GM19324 (cell line): ENCODE results near the gene SNW1.
"Not testable (repeated sequence)": the region's sequence is repeated elsewhere in the genome, so short reads cannot be mapped to it uniquely, and the experiment has no call there.

Source experiments
- ATAC-seq: cut with Tn5 transposase; IDR thresholded peaks from one replicate; pipeline ENCODE4 v1.9.1; 2021; ENCODE audit warnings: mild to moderate bottlenecking, moderate library complexity; ENCODE audit not compliant: unreplicated experiment, low FRiP score

Gene SNW1

DNA sequence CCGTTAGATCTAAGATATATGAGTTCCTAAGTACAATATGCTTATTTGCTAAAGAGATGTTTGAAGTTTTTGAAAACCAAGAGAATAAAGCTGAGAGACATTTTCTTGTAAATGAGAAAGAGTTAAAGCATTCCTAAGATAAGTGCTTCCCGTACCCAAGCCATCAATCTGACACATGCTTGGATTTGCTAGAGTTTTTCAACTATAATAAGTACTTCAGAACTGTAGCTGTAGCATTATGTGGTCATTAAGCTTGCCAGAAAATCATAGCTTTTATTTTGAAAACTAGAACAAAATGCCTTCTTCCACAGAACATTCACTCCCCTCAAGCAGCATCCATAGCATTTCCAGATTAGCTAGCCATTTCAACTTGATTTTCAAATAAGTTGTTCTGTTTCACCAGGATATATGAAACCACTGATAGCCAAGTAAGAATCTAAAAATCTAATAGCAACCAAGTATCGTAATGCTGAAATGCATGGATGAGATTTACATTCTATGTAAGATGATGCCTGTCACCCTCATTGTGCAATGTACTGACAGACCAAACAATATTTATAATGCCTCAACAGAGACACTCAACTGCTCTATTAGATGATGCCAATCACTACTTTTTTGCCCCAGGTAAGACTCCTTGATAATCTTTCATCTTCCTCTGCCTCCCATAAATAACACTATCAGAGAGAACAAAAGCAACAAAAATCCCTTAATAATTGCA lies 8.0 kb downstream of the SNW1 start:
- no peak for ATAC-seq

DNA sequence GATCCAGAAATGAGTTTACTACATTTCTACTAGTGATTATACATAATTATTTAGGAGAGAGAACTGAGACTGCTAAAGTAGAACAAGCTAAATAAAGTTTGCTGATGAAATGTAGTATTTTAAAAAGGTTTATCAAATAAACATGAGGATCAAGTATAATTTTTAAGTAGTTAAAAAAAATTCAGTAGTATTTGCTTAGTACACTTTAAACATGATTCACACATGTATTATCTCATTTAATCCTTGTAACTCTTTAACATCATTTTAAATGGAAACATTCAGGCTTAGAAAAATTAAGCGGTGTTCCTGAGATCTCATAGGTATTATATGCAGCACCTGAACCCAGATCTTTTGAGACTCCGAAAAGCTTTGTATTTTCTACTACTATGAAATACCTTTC lies 8.7 kb downstream of the SNW1 start:
- no peak for ATAC-seq

- ATAC-seq, result not testable (repeated sequence)
These were observed 13.5 kb downstream of the SNW1 start for GRCh38 chr14:77747425-77747824.

DNA sequence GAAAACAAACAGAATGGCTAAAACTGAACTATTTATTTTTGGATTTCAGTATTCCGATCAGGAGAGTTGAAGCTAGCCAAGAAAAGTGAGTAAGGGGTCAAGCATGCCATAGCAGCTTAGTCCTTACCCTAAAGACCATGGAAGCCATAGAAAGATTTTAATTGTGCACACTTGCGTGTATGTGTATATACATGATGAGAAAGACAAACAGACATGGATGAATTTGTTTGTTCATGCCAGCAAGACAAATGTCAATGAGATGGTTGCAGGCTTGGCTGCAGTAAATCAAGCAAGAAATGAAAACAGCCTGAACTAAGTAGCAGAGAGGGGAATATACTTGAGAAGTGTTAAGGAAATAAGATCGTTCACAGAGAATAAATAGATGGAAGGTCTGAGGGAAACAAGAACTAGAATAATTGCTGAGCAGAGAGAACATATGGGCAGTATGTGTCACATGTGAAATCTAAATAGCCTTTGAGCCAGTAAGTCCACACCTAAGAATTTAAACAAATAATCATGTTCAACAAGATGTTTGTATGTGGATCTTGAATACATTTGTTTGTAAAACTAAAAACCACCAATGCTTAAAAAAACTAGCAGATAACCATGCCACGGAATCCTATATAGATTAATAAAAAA lies 14.8 kb downstream of the SNW1 start:
- ATAC-seq, result no peak

GRCh38 chr14:77741438-77741837 lies 19.5 kb downstream of the SNW1 start:
- ATAC-seq, result no peak

DNA sequence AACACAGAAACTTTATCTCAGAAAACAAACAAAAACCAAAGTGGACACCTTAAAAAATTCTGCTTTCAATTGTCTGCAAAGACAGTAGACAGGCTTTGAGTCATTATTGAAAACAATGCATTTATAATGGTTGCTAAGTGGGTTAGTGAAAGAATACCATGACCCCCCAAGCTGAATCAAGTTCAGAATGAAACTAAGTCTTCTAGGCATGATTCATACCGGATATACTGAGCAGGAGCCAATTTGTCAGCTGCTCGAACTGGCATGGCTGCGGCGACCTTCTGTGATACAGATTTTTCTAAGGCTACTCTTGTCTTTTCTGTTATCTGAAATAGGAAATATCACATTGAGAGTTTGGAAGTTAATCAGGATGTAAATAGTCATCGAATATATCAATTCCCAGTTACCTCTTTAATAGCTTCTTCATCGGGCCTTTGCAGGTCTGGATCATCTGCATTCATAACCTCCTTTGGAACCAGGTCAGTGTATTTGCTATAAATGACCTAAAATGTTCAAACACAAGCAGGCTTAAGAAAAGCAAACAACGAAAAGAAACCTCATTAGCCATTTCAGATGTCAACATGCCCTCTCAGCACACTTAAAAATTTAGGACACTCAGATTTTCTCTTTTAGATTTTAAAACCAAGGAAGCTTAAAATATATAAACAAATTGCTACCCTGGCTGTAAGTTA lies 22.3 kb downstream of the SNW1 start:
- peak; percentile 59 for ATAC-seq

- ATAC-seq, result no peak
These were observed 29.9 kb downstream of the SNW1 start for GRCh38 chr14:77730976-77731497.

GRCh38 chr14:77722301-77722700 lies 38.7 kb downstream of the SNW1 start:
- no peak for ATAC-seq

- ATAC-seq, result no peak
These were observed 39.5 kb downstream of the SNW1 start for GRCh38 chr14:77721437-77721836.

GRCh38 chr14:77717608-77718305 lies 43.2 kb downstream of the SNW1 start:
- no peak for ATAC-seq

GRCh38 chr14:77714926-77715325 lies 46.0 kb downstream of the SNW1 start:
- no peak for ATAC-seq

DNA sequence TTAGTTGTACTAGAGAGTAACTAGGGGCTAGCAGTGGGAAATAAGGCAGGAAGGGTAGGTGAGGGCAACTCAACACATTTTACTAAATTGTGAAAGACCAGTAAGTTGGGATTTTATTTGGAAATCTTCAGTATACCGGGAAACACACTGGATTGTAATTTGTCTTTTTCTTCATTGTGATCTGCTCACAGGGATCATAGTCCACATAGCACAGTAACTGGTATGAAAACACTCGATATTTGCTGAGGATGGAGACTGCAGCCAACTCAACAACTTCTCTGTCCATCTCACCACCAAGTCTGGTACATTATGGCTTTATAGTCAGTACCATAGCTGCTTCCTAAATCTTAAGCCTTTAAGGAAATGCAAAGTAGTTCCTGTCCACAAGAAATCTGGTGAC lies 50.6 kb downstream of the SNW1 start:
- ATAC-seq, result no peak

- no peak for ATAC-seq
These were observed 51.5 kb downstream of the SNW1 start for GRCh38 chr14:77709412-77709811.

DNA sequence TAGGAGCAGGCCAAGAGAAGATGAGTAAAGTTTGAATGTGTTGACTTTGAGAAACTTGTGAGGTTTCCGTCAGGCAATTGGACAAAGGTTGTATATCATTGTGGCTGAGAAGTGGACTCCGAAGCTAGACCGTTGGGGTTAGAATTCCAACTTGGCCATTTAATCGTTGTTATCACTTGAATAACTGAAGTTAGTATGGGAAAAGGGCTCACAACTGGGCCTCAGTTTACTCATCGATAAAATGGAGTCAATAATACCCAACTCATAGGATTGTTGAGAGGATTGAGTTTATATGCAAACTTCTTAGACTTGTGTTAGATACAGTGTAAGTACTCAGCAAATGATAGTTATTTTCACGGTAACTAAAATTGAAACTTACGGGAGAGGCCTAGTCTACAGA lies 52.2 kb downstream of the SNW1 start:
- ATAC-seq, result no peak

- ATAC-seq, result peak; percentile 95
These were observed 53.1 kb downstream of the SNW1 start, which contains the start of the genes ALKBH1 and SLIRP for GRCh38 chr14:77707724-77708408. ALKBH1 (minus strand) TSS chr14:77708023; CDS start chr14:77708004, 19 bp downstream. SLIRP (plus strand) TSS chr14:77708103; CDS start chr14:77708112, 9 bp downstream.

DNA sequence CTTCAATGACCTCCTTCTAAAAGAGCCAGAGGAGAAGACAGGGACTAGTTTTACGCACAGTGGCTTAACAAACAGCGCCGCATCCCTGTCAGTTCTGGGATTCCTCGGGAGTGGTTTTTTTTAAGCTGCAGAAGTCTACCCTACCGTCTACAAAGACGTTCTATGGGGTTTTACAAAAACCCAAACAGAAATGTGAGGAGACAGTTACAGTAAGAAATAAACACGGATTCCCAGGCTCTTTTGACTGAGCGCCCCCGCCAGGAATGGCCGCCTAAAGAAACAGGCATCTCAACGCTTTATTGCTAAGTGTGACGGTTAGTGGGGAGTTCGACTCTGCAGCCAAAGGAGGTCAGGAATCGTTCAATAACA lies 53.6 kb downstream of the SNW1 start:
- peak; percentile 11 for ATAC-seq

DNA sequence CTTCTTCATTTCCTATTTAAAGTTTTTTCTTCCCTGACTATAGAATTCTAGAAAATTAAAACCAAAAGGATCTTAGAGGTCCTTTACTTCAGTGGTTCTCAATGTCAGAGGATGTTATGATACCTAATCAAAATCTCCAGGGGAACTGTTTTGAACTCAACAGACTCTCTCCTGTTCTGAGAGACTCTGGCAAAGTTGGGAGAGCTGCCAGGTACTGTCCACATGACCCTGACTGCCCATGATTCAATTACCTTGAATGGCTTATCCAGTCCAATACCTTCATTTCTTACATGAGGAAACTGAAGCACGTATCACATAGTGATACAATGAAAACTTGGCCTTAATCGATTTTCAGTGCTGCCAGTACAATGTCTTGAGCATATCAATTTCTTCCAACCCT lies 69.7 kb downstream of the SNW1 start:
- ATAC-seq, result no peak

GRCh38 chr14:77682158-77682553 lies 78.8 kb downstream of the SNW1 start:
- no peak for ATAC-seq

DNA sequence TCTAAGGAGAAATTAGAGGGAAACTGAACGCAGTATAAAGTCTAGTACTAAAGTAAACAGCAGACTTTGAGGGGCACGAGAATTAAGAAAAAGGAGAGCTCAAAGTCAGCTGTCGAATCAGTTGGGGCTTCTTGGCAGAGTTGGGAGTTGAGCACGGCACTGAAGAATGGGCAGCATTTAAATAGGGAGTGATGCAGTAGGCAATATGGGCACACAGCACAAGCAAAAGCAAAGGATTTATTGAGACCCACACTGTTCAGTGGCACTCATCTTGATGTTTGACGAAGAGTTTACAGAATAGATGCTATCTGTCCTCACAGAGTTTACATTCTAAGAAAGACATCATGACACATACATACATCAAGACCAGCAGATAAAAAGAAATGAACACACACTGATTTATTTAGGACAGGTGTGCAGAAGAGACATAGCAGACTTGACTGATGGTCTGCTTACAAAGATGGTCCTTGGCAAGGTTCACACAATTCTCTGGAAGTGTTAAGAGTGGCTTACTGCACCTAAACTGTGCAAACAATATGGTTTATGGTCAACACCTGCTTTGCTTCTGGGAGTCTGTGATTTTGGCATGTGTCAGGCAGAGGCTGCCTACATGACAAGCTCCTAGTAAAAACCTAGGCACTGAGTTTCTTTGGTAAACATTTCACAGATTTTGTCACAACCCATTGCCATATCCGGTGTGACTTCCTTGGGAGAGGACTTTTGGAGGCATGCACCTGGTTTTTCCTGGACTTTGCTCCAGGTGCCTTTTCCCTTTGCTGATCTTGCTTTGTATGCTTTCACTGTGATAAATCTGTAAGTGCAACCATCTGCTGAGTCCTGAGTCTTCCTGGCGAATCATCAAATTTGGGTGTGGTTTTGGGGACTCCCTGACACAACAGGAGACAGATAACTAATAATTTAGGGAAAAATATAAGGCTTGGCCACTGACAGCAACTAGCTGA lies 79.5 kb downstream of the SNW1 start:
- no peak for ATAC-seq
